ENCODE results near the gene SLC29A4.

GRCh38 chr7:5278766-5279165 lies 4.0 kb upstream of the SLC29A4 start:
- no peak for TF ChIP-seq CTCF (IDR thresholded peaks at IDR 0.05; ENCODE audit: low read depth, low read length)
- TF ChIP-seq EZH2phosphoT487 (IDR thresholded peaks at IDR 0.05; ENCODE audit: low read depth): no peak

All from OCI-LY3 (cell line).